ENCODE results near the gene RLF. TPM values are rescaled to one million over a fixed set of nuclear protein-coding genes. Genes with fewer than 3 reads are reported as not detected.

Gene RLF
- total RNA-seq, 4 donors from 2014 or later: 7.9 to 21.0 (median 12.4) TPM

DNA sequence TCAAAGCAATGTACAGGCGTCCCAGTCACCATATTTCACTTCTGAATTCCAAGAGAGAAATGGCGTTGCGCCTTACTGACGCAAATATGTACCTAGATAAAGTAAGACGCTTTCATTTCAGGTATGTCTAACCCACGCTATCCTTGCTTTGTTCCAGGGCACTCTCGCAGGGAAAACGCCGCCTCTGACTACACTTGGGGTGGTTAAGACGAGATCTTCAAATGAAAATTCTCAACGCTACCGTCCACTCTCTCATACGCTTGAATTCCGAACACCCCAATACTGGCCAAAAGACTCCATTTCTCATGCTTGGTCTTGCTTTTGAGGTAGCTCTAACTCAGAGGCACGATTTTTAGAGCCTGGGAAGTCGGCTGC is 96.1 kb downstream of the RLF start:
- 1% methylated on average over 14 to 16 of the region's 16 CpGs for WGBS, 2 donors
- Histone ChIP-seq H3K9me3 (no peaks in the 10 kb centered on the region), H3K27me3 (no peaks in the 10 kb centered on the region), H3K4me1 (peaks cover 4 to 48% (median 17%) of the 10 kb centered on the region in 3 donors), H3K27ac (peak overlapping the region; percentile 95 to 98 (median 96)), H3K4me3 (peak overlapping the region; percentile 58 to 97 (median 87)), H3K36me3 (peaks cover 0 to 25% (median 9%) of the 10 kb centered on the region in 3 donors)
- intact Hi-C loops (cut with DNase I): no loop called here
- TF ChIP-seq, protein P1, sequence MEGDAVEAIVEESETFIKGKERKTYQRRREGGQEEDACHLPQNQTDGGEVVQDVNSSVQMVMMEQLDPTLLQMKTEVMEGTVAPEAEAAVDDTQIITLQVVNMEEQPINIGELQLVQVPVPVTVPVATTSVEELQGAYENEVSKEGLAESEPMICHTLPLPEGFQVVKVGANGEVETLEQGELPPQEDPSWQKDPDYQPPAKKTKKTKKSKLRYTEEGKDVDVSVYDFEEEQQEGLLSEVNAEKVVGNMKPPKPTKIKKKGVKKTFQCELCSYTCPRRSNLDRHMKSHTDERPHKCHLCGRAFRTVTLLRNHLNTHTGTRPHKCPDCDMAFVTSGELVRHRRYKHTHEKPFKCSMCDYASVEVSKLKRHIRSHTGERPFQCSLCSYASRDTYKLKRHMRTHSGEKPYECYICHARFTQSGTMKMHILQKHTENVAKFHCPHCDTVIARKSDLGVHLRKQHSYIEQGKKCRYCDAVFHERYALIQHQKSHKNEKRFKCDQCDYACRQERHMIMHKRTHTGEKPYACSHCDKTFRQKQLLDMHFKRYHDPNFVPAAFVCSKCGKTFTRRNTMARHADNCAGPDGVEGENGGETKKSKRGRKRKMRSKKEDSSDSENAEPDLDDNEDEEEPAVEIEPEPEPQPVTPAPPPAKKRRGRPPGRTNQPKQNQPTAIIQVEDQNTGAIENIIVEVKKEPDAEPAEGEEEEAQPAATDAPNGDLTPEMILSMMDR (IDR thresholded peaks at IDR 0.05): no peak
- TF ChIP-seq POLR2A (IDR thresholded peaks at IDR 0.05): no peak
- DNase-seq: no peak

GRCh38 chr1:40257688-40258444 is 96.7 kb downstream of the RLF start, which contains the start of gene ZMPSTE24:
Gene ZMPSTE24 (plus strand): TSS chr1:40258236. CDS start chr1:40258272, 36 bp downstream.
- Histone ChIP-seq H3K27me3 (no peaks in the 10 kb centered on the region), H3K4me1 (peaks cover 4 to 53% (median 17%) of the 10 kb centered on the region in 3 donors), H3K36me3 (peaks cover 0 to 31% (median 12%) of the 10 kb centered on the region in 3 donors), H3K27ac (peak within 1 kb of the TSS; percentile 95 to 98 (median 96)), H3K9me3 (no peaks in the 10 kb centered on the region), H3K4me3 (peak within 1 kb of the TSS; percentile 58 to 97 (median 87))
- 0 to 1% methylated on average over 20 to 24 of the region's 48 CpGs for WGBS, 2 donors
- peak; percentile 86 for DNase-seq
- TF ChIP-seq, protein P1 (IDR thresholded peaks at IDR 0.05): peak in 1 of 6 experiments; percentile 37
- peak in 3 of 4 donors; percentile 21 to 54 (median 41) for TF ChIP-seq POLR2A (IDR thresholded peaks at IDR 0.05)
- intact Hi-C loops (cut with DNase I): no loop called here

GRCh38 chr1:40258445-40258769 is 97.2 kb downstream of the RLF start:
- TF ChIP-seq, protein P1 (IDR thresholded peaks at IDR 0.05): no peak
- no peak for TF ChIP-seq POLR2A (IDR thresholded peaks at IDR 0.05)
- peaks cover 0 to 36% (median 12%) of the 10 kb centered on the region in 3 donors for H3K36me3 ChIP-seq
- DNase-seq: no peak
- peak overlapping the region; percentile 95 to 98 (median 96) for H3K27ac ChIP-seq
- no peaks in the 10 kb centered on the region for H3K9me3 ChIP-seq
- no CpG with 5 or more reads among the region's 10 CpGs for WGBS, 2 donors
- H3K4me1 ChIP-seq: peaks cover 4 to 58% (median 17%) of the 10 kb centered on the region in 3 donors
- peak overlapping the region; percentile 58 to 97 (median 87) for H3K4me3 ChIP-seq
- H3K27me3 ChIP-seq: no peaks in the 10 kb centered on the region
- intact Hi-C loops (cut with DNase I): no loop called here

GRCh38 chr1:40264354-40264781 is 103.2 kb downstream of the RLF start:
- peaks cover 0 to 80% (median 21%) of the 10 kb centered on the region in 3 donors for H3K36me3 ChIP-seq

DNA sequence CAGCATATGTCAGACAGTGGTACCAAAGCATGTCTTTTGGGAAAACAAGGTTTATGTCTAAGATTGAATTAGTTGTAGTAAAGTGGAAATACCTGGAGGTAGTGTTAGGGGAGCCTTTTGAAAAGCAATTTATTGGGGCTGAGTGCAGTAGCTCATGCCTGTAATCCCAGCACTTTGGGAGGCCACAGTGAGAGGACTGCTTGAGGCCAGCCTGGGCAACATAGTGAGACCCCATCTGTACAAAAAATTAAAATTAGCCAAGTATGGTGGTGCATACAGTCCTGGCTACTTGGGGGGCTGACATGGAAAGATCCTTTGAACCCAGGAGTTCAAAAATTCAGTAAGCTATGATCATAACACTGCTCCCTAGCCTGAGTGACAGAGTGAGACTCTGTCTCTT is 104.1 kb downstream of the RLF start:
- no peak for TF ChIP-seq POLR2A (IDR thresholded peaks at IDR 0.05)
- TF ChIP-seq, protein P1 (IDR thresholded peaks at IDR 0.05): no peak
- H3K36me3 ChIP-seq: peaks cover 0 to 84% (median 21%) of the 10 kb centered on the region in 3 donors
- H3K4me1 ChIP-seq: peaks cover 0 to 59% (median 7%) of the 10 kb centered on the region in 3 donors
- no peaks in the 10 kb centered on the region for H3K9me3 ChIP-seq
- no peaks in the 10 kb centered on the region for H3K27me3 ChIP-seq
- no peak overlapping the region for H3K27ac ChIP-seq
- DNase-seq: no peak
- intact Hi-C loops (cut with DNase I): no loop called here
- H3K4me3 ChIP-seq: no peak overlapping the region

More at GRCh38 chr1:40264354-40264781, 103.2 kb downstream of the RLF start:
- peaks cover 0 to 67% (median 11%) of the 10 kb centered on the region in 3 donors for H3K4me1 ChIP-seq
- no peak for DNase-seq
- H3K27ac ChIP-seq: no peak overlapping the region
- 64 to 70% methylated on average over 3 of the region's 3 CpGs for WGBS, 2 donors
- H3K9me3 ChIP-seq: no peaks in the 10 kb centered on the region
- no peak for TF ChIP-seq POLR2A (IDR thresholded peaks at IDR 0.05)
- TF ChIP-seq, protein P1 (IDR thresholded peaks at IDR 0.05): no peak
- no peak overlapping the region for H3K4me3 ChIP-seq
- no peaks in the 10 kb centered on the region for H3K27me3 ChIP-seq
- intact Hi-C loops (cut with DNase I): no loop called here

Measured in esophagus squamous epithelium (tissue), 5 donors.